ENCODE data around the gene MTMR10. TPM values are rescaled to one million over a fixed set of nuclear protein-coding genes. Genes with fewer than 3 reads are reported as not detected.
A peak's percentile ranks its signal among the peaks of the same experiment; 100 is the strongest.

The MTMR10 gene
- total RNA-seq, 2 donors from 2014 or later, result 23.3 to 25.0 TPM

- TF ChIP-seq CTCF (IDR thresholded peaks at IDR 0.05), result no peak
- H3K4me3 ChIP-seq, result no peak overlapping the region
- no peak for DNase-seq (ENCODE audit: low spot score)
Measured at GRCh38 chr15:31010036-31010435, 18.6 kb upstream of the MTMR10 start.

DNA sequence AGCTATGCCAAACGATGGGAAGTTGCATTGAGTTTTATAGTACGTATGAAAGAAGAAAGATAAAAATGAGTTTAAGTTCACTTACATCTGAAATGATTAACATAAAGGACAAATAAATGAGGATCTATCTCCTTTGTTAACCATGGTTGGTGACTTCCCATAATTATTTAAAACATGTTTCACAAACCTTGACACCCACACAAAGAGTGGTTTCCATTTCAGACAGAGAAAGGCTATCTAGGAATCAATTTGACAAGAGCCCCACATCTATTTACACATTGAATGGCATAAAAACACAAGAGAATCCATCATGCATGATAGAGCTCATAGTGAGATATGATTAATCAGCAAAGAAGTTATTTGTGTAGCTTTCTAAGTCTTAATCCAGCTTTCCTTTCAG is 14.2 kb upstream of the MTMR10 start:
- Histone ChIP-seq H3K4me3 (no peak overlapping the region), H3K4me1 (peaks cover 0 to 4% of the 10 kb centered on the region in 2 donors), H3K27me3 (no peaks in the 10 kb centered on the region), H3K36me3 (no peaks in the 10 kb centered on the region), H3K27ac (no peak overlapping the region), H3K9me3 (peaks cover 0 to under 1% of the 10 kb centered on the region in 2 donors)
- TF ChIP-seq CTCF (IDR thresholded peaks at IDR 0.05), result no peak
- DNase-seq (ENCODE audit: low spot score), result no peak

More at GRCh38 chr15:31010036-31010435, 18.6 kb upstream of the MTMR10 start:
- Histone ChIP-seq H3K36me3 (no peaks in the 10 kb centered on the region), H3K27ac (no peak overlapping the region), H3K4me1 (no peaks in the 10 kb centered on the region), H3K27me3 (no peaks in the 10 kb centered on the region), H3K9me3 (peaks cover 0 to 34% of the 10 kb centered on the region in 2 donors)

- peak overlapping the region in 1 of 2 donors; percentile 35 for H3K27ac ChIP-seq
- no peak for DNase-seq (ENCODE audit: low spot score)
- H3K4me3 ChIP-seq, result no peak overlapping the region
Measured at GRCh38 chr15:31004220-31004733, 12.8 kb upstream of the MTMR10 start.

DNA sequence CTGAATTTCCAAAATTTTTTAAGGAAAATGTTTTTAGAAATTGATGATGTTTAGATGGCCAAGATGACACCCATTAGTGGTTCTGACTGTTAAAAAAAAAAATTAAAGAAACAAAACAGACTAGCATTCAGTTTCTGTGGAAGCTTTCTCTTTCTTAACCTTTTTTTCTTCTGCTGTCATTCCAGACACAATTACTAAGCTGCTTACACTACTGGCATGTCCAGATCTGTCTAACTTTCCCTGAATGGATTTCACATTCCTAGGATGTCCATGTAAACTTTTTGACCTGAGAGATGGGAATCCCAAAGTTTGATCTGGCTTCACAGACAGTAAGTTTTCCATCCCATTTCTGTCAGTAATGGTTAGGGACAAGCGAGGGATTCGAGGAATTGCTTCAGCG is 10.3 kb upstream of the MTMR10 start:
- no peak for TF ChIP-seq CTCF (IDR thresholded peaks at IDR 0.05)
- DNase-seq (ENCODE audit: low spot score), result no peak
- H3K4me3 ChIP-seq, result no peak overlapping the region
- no peaks in the 10 kb centered on the region for H3K27me3 ChIP-seq
- H3K4me1 ChIP-seq, result peaks cover 0 to 4% of the 10 kb centered on the region in 2 donors
- H3K9me3 ChIP-seq, result no peaks in the 10 kb centered on the region
- no peaks in the 10 kb centered on the region for H3K36me3 ChIP-seq
- no peak overlapping the region for H3K27ac ChIP-seq

More at GRCh38 chr15:31004220-31004733, 12.8 kb upstream of the MTMR10 start:
- no peaks in the 10 kb centered on the region for H3K9me3 ChIP-seq
- TF ChIP-seq CTCF (IDR thresholded peaks at IDR 0.05), result no peak
- no peaks in the 10 kb centered on the region for H3K36me3 ChIP-seq
- peaks cover 0 to 4% of the 10 kb centered on the region in 2 donors for H3K4me1 ChIP-seq
- H3K27me3 ChIP-seq, result no peaks in the 10 kb centered on the region

GRCh38 chr15:30999729-31000128 is 8.3 kb upstream of the MTMR10 start:
- Histone ChIP-seq H3K36me3 (no peaks in the 10 kb centered on the region), H3K9me3 (no peaks in the 10 kb centered on the region), H3K4me1 (peaks cover 0 to 4% of the 10 kb centered on the region in 2 donors), H3K27me3 (no peaks in the 10 kb centered on the region), H3K4me3 (no peak overlapping the region), H3K27ac (no peak overlapping the region)
- no peak for DNase-seq (ENCODE audit: low spot score)
- TF ChIP-seq CTCF (IDR thresholded peaks at IDR 0.05), result no peak

GRCh38 chr15:30997270-30997669 is 5.8 kb upstream of the MTMR10 start:
- no peaks in the 10 kb centered on the region for H3K36me3 ChIP-seq
- H3K9me3 ChIP-seq, result no peaks in the 10 kb centered on the region
- no peak overlapping the region for H3K27ac ChIP-seq
- DNase-seq (ENCODE audit: low spot score), result no peak
- no peak overlapping the region for H3K4me3 ChIP-seq
- no peaks in the 10 kb centered on the region for H3K27me3 ChIP-seq
- H3K4me1 ChIP-seq, result no peaks in the 10 kb centered on the region
- TF ChIP-seq CTCF (IDR thresholded peaks at IDR 0.05), result no peak
